Stimulated activated CD8-positive, alpha-beta memory T cell treated with anti-CD3 and anti-CD28 coated beads, Interleukin-12 subunit alpha, Interleukin-12 subunit beta, amount 100 ng/mL, for 4 hours (primary cell): ENCODE data around the gene VWA3B.
"Not testable (repeated sequence)": the region's sequence is repeated elsewhere in the genome, so short reads cannot be mapped to it uniquely, and the experiment has no call there.

ENCODE experiments used
- DNase-seq: peaks from one replicate; pipeline ENCODE4 v3.0.0-alpha.2; 2020; ENCODE audit warnings: low read depth

Gene VWA3B

GRCh38 chr2:98299211-98299905 lies 212.4 kb downstream of the VWA3B start:
- DNase-seq, result no peak

- no peak for DNase-seq
Observed at GRCh38 chr2:98300141-98300874, 213.3 kb downstream of the VWA3B start.

GRCh38 chr2:98301469-98301868 lies 214.5 kb downstream of the VWA3B start:
- no peak for DNase-seq

GRCh38 chr2:98307131-98307696 lies 220.2 kb downstream of the VWA3B start:
- not testable (repeated sequence) for DNase-seq

GRCh38 chr2:98308068-98308467 lies 221.1 kb downstream of the VWA3B start:
- no peak for DNase-seq

GRCh38 chr2:98308532-98308931 lies 221.6 kb downstream of the VWA3B start:
- DNase-seq, result no peak

- DNase-seq, result no peak
Observed at GRCh38 chr2:98309580-98309979, 222.6 kb downstream of the VWA3B start.

- no peak for DNase-seq
Observed at GRCh38 chr2:98310010-98310409, 223.0 kb downstream of the VWA3B start.

- no peak for DNase-seq
Observed at GRCh38 chr2:98311090-98311489, 224.1 kb downstream of the VWA3B start.

- no peak for DNase-seq
Observed at GRCh38 chr2:98311771-98312545, 225.0 kb downstream of the VWA3B start.

GRCh38 chr2:98313492-98314250 lies 226.7 kb downstream of the VWA3B start:
- no peak for DNase-seq

GRCh38 chr2:98314251-98314650 lies 227.3 kb downstream of the VWA3B start:
- DNase-seq, result no peak

GRCh38 chr2:98315957-98316356 lies 229.0 kb downstream of the VWA3B start:
- no peak for DNase-seq

- no peak for DNase-seq
Observed at GRCh38 chr2:98317214-98317613, 230.2 kb downstream of the VWA3B start.

GRCh38 chr2:98320171-98320570 lies 233.2 kb downstream of the VWA3B start:
- not testable (repeated sequence) for DNase-seq

- DNase-seq, result no peak
Observed at GRCh38 chr2:98324181-98324580, 237.2 kb downstream of the VWA3B start.

- DNase-seq, result no peak
Observed at GRCh38 chr2:98327776-98328175, 240.8 kb downstream of the VWA3B start.

GRCh38 chr2:98329549-98329948 lies 242.6 kb downstream of the VWA3B start:
- no peak for DNase-seq

GRCh38 chr2:98332989-98333388 lies 246.0 kb downstream of the VWA3B start:
- no peak for DNase-seq

- no peak for DNase-seq
Observed at GRCh38 chr2:98333922-98334321, 247.0 kb downstream of the VWA3B start.

GRCh38 chr2:98334439-98335078 lies 247.6 kb downstream of the VWA3B start:
- no peak for DNase-seq
